Neutrophil (primary cell): ENCODE results near the gene SRGAP1.

ENCODE experiments used
- H3K27ac ChIP-seq: fragments of 200-600 bp; sonication (generic); 2 replicates; pipeline ENCODE4 v1.5.1; 2016; ENCODE audit warnings: mild to moderate bottlenecking, moderate library complexity
- H3K27me3 ChIP-seq: fragments of 200-600 bp; sonication (generic); 2 replicates; pipeline ENCODE4 v1.6.0; 2016; ENCODE audit warnings: mild to moderate bottlenecking
- H3K36me3 ChIP-seq: fragments of 200-600 bp; sonication (generic); 2 replicates; pipeline ENCODE4 v1.5.1; 2017
- H3K4me1 ChIP-seq, 2 experiments: fragments of 200-600 bp in 1 of 2; sonication (generic) in 1 of 2; 1 replicate in 1 of 2; 2 replicates in 1 of 2; pipeline versions ENCODE4 v1.5.1 to v1.6.1; 2013 to 2016; ENCODE audit warnings: low read depth in 1 of 2, low read length in 1 of 2, mild to moderate bottlenecking in 1 of 2, moderate library complexity in 1 of 2; ENCODE audit not compliant: control insufficient read depth in 1 of 2, insufficient read depth in 1 of 2
- H3K4me3 ChIP-seq, 2 experiments: fragments of 200-600 bp in 1 of 2; sonication (generic) in 1 of 2; 1 replicate in 1 of 2; 2 replicates in 1 of 2; pipeline ENCODE4 v1.5.1; 2013 to 2016; ENCODE audit warnings: low read depth in 1 of 2, low read length in 1 of 2, mild to moderate bottlenecking in 1 of 2, moderate library complexity in 1 of 2
- H3K9me3 ChIP-seq: fragments of 200-600 bp; sonication (generic); 2 replicates; pipeline ENCODE4 v1.5.1; 2016
- TF ChIP-seq, protein P1 (sequence below): fragments of 200-600 bp; sonication (generic); IDR thresholded peaks from 2 replicates; pipeline ENCODE4 v1.5.1; 2016; ENCODE audit warnings: antibody characterized with exemption

Gene SRGAP1

DNA sequence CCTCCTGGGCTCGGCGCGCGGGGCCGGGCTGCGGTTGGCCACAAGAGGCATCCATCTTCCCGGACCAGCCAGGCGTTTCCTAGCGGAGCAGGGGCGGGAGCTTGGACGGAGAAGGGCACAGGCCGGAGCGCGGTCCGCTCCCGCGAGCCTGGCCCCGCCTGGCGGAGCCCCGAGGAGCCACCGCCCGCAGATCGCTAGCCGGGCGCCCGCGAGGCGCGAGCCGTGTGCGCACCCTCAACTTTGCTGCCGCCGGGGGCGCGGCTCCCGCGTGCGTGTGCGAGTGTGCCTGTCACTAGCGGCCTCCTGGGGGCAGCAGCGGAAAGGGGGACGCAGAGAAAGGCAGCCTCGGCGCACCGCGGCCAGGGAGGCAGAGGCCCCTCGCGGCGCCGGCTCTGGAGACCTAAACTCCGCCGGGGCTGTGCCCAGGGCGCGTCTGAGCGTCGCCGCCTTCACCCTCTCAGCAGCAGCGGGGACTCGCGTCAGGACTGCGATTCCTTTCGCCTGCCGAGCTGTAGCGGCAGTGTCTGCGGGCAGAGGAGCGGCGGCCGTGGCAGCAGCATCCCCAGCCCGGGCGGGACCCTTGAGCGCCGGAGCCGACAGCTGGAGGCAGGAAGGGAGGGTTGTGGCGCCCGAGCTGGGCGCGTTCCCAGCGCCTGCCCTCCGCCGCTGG lies 644 bp upstream of the SRGAP1 start:
- H3K4me1 ChIP-seq, result peaks cover 11 to 19% of the 10 kb centered on the region in 2 experiments
- H3K9me3 ChIP-seq, result no peaks in the 10 kb centered on the region
- peak overlapping the region; percentile 48 to 65 for H3K4me3 ChIP-seq
- H3K27me3 ChIP-seq, result peaks cover 68% of the 10 kb centered on the region
- H3K27ac ChIP-seq, result no peak overlapping the region
- TF ChIP-seq, protein P1, sequence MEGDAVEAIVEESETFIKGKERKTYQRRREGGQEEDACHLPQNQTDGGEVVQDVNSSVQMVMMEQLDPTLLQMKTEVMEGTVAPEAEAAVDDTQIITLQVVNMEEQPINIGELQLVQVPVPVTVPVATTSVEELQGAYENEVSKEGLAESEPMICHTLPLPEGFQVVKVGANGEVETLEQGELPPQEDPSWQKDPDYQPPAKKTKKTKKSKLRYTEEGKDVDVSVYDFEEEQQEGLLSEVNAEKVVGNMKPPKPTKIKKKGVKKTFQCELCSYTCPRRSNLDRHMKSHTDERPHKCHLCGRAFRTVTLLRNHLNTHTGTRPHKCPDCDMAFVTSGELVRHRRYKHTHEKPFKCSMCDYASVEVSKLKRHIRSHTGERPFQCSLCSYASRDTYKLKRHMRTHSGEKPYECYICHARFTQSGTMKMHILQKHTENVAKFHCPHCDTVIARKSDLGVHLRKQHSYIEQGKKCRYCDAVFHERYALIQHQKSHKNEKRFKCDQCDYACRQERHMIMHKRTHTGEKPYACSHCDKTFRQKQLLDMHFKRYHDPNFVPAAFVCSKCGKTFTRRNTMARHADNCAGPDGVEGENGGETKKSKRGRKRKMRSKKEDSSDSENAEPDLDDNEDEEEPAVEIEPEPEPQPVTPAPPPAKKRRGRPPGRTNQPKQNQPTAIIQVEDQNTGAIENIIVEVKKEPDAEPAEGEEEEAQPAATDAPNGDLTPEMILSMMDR, result no peak
- H3K36me3 ChIP-seq, result no peaks in the 10 kb centered on the region

DNA sequence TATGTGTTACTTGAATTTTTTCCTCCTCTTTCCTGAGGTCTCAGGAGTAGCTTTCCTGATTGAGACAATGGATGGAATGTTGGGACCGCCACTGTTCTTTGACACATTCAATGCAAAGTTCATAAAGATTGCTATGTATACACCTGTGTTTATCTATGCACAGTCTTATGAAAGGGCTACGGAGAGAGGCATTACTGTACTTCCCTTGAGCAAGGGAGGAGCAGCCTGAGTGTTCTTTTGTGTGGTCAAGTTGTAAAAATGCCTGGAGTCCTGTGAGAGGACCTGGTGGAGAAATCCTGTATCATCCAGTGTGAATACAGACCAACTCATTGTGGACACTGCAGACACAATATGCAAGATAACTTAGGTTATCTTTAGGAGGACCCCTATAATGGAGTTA lies 1.2 kb downstream of the SRGAP1 start:
- H3K9me3 ChIP-seq, result no peaks in the 10 kb centered on the region
- H3K27ac ChIP-seq, result no peak overlapping the region

GRCh38 chr12:63846238-63846967 lies 1.9 kb downstream of the SRGAP1 start:
- Histone ChIP-seq H3K9me3 (no peaks in the 10 kb centered on the region), H3K4me1 (peaks cover 11 to 19% of the 10 kb centered on the region in 2 experiments), H3K27me3 (peaks cover 62% of the 10 kb centered on the region), H3K27ac (no peak overlapping the region), H3K4me3 (no peak overlapping the region), H3K36me3 (no peaks in the 10 kb centered on the region)
- TF ChIP-seq, protein P1, result no peak

More for the DNA sequence above, 1.2 kb downstream of the SRGAP1 start:
- Histone ChIP-seq H3K27me3 (peaks cover 68% of the 10 kb centered on the region), H3K4me1 (peaks cover 11 to 19% of the 10 kb centered on the region in 2 experiments), H3K4me3 (no peak overlapping the region), H3K36me3 (no peaks in the 10 kb centered on the region)
- TF ChIP-seq, protein P1, result no peak

GRCh38 chr12:63848450-63848849 lies 4.0 kb downstream of the SRGAP1 start:
- Histone ChIP-seq H3K27me3 (peaks cover 41% of the 10 kb centered on the region), H3K4me3 (no peak overlapping the region), H3K9me3 (no peaks in the 10 kb centered on the region), H3K27ac (no peak overlapping the region), H3K36me3 (no peaks in the 10 kb centered on the region), H3K4me1 (peaks cover 7 to 15% of the 10 kb centered on the region in 2 experiments)
- TF ChIP-seq, protein P1, result no peak

- Histone ChIP-seq H3K4me1 (peaks cover 0 to 8% of the 10 kb centered on the region in 2 experiments), H3K27ac (no peak overlapping the region), H3K36me3 (no peaks in the 10 kb centered on the region), H3K9me3 (no peaks in the 10 kb centered on the region), H3K27me3 (peaks cover 34% of the 10 kb centered on the region), H3K4me3 (no peak overlapping the region)
- TF ChIP-seq, protein P1, result no peak
Measured at GRCh38 chr12:63849106-63849620, 4.7 kb downstream of the SRGAP1 start.
